GM18519 (cell line): ENCODE results near the gene CFAP77.

ENCODE experiments used
- ATAC-seq: cut with Tn5 transposase; IDR thresholded peaks from one replicate; pipeline ENCODE4 v1.9.1; 2021; ENCODE audit warnings: mild to moderate bottlenecking, moderate library complexity; ENCODE audit not compliant: unreplicated experiment, low FRiP score

Gene CFAP77

GRCh38 chr9:132589148-132590036, 179.4 kb downstream of the CFAP77 start:
- ATAC-seq = no peak

GRCh38 chr9:132590037-132590317, 180.0 kb downstream of the CFAP77 start:
- no peak for ATAC-seq

- no peak for ATAC-seq
Observed at GRCh38 chr9:132590318-132591182, 180.5 kb downstream of the CFAP77 start.

GRCh38 chr9:132591244-132591643, 181.2 kb downstream of the CFAP77 start:
- ATAC-seq = no peak

- ATAC-seq = no peak
Observed at GRCh38 chr9:132591751-132592314, 181.8 kb downstream of the CFAP77 start.

GRCh38 chr9:132592451-132592850, 182.4 kb downstream of the CFAP77 start:
- no peak for ATAC-seq

GRCh38 chr9:132594412-132594811, 184.4 kb downstream of the CFAP77 start:
- no peak for ATAC-seq

GRCh38 chr9:132595319-132595718, 185.3 kb downstream of the CFAP77 start:
- ATAC-seq = no peak

- ATAC-seq = no peak
Observed at GRCh38 chr9:132596200-132596599, 186.2 kb downstream of the CFAP77 start.

GRCh38 chr9:132597073-132597775, 187.2 kb downstream of the CFAP77 start:
- no peak for ATAC-seq

- ATAC-seq = no peak
Observed at GRCh38 chr9:132600326-132600984, 190.4 kb downstream of the CFAP77 start.

- ATAC-seq = no peak
Observed at GRCh38 chr9:132602207-132602606, 192.2 kb downstream of the CFAP77 start.

- ATAC-seq = no peak
Observed at GRCh38 chr9:132605387-132605786, 195.4 kb downstream of the CFAP77 start.

- ATAC-seq = no peak
Observed at GRCh38 chr9:132606066-132606465, 196.1 kb downstream of the CFAP77 start.

GRCh38 chr9:132609184-132609583, 199.2 kb downstream of the CFAP77 start:
- no peak for ATAC-seq

- no peak for ATAC-seq
Observed at GRCh38 chr9:132609829-132610228, 199.8 kb downstream of the CFAP77 start.

- no peak for ATAC-seq
Observed at GRCh38 chr9:132610661-132611060, 200.7 kb downstream of the CFAP77 start.

- ATAC-seq = no peak
Observed at GRCh38 chr9:132614324-132614723, 204.3 kb downstream of the CFAP77 start.

GRCh38 chr9:132615774-132616173, 205.8 kb downstream of the CFAP77 start:
- no peak for ATAC-seq

- ATAC-seq = no peak
Observed at GRCh38 chr9:132616725-132617124, 206.7 kb downstream of the CFAP77 start.
